Epithelial cell of proximal tubule (primary cell): ENCODE results near the gene KRTAP12-4. TPM values are rescaled to one million over a fixed set of nuclear protein-coding genes. Genes with fewer than 3 reads are reported as not detected.
"Not testable (repeated sequence)": the region's sequence is repeated elsewhere in the genome, so short reads cannot be mapped to it uniquely, and the experiment has no call there.

ENCODE experiments used
- DNase-seq: peaks from one replicate; pipeline ENCODE4 v3.0.0-alpha.2; 2011; ENCODE audit warnings: low read depth
- H3K4me3 ChIP-seq: 2 replicates; pipeline ENCODE4 v1.5.1; 2011; ENCODE audit warnings: low read depth, mild to moderate bottlenecking, low read length
- total RNA-seq: library from RNA; depleted of rRNA; stranded (reverse); fragments of >200 nt; gene quantifications from 2 replicates; pipeline ENCODE4 v1.2.3, GENCODE V29; 2015
- TF ChIP-seq, protein P1 (sequence below): conservative IDR thresholded peaks from 2 replicates; pipeline ENCODE4 v1.5.1; 2012; ENCODE audit warnings: low read depth, mild to moderate bottlenecking, low read length

Gene KRTAP12-4
- total RNA-seq, 1 donor from 2014 or later, result not detected

DNA sequence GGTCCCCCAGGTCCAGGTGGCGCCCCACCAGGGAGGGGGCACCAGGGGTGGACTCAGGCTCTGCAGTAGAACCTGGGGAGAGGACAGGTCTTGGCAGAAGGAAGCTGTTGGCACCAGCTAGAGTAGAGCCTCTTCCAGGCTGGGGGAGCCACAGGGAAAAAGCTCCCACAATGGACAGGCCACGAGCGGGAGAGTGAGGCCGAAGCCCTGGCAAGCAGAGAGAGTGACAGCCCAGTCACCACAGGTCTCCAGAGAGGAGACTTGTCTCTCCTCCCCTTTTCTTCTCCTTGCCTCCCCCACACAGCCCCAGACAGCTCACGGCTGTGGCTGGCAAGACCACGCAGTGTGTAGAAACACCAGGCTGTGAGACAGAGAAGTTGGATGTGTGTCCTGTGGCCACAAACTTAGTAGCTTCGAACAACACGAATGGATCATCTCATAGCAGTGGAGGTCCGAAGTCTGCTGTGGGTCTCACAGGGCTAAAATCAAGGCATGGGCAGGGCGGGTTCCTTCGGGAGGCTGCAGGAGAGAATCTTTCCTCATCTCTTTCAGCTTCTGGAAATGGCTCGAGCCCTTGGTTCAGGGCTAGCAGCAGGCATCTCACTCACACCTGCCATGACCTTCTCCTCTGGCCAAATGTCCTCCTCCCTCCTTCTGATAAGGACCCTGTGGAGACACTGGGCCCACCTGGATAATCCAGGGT is 3.3 kb downstream of the KRTAP12-4 start:
- no peak overlapping the region for H3K4me3 ChIP-seq
- no peak for DNase-seq
- TF ChIP-seq, protein P1, sequence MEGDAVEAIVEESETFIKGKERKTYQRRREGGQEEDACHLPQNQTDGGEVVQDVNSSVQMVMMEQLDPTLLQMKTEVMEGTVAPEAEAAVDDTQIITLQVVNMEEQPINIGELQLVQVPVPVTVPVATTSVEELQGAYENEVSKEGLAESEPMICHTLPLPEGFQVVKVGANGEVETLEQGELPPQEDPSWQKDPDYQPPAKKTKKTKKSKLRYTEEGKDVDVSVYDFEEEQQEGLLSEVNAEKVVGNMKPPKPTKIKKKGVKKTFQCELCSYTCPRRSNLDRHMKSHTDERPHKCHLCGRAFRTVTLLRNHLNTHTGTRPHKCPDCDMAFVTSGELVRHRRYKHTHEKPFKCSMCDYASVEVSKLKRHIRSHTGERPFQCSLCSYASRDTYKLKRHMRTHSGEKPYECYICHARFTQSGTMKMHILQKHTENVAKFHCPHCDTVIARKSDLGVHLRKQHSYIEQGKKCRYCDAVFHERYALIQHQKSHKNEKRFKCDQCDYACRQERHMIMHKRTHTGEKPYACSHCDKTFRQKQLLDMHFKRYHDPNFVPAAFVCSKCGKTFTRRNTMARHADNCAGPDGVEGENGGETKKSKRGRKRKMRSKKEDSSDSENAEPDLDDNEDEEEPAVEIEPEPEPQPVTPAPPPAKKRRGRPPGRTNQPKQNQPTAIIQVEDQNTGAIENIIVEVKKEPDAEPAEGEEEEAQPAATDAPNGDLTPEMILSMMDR, result no peak

DNA sequence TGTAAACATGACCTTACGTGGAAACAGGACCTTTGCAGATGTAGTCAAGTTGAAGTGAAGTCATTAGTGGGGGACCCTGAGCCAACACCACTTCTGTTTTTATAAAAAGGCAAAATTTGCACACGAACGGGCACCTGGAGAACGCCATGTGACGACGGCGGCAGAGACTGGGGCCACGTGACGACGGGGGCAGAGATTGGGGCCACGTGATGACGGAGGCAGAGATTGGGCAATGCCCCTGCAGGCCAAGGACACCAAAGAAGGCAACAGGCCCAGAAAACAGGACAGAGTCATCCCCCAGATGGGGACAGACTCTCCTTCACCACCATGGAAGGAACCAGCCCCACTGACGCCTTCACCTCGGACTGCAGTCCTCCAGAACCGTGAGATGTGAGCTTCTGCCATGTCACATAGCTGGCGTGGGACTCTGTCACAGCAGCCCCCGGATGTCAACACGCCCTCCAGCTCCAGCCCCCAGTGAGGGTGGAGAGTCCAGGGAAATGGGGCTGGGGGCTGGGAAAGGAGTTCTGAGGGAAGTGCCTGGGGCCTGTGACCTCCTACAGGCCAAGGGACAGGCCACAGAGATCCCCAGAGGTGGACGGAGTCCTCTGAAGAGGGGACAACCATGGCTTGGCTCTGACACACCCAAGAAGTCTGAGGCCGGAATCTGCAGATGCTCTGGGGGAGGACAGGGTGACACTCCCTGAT is 4.0 kb downstream of the KRTAP12-4 start:
- H3K4me3 ChIP-seq, result no peak overlapping the region
- no peak for DNase-seq
- TF ChIP-seq, protein P1, result no peak

DNA sequence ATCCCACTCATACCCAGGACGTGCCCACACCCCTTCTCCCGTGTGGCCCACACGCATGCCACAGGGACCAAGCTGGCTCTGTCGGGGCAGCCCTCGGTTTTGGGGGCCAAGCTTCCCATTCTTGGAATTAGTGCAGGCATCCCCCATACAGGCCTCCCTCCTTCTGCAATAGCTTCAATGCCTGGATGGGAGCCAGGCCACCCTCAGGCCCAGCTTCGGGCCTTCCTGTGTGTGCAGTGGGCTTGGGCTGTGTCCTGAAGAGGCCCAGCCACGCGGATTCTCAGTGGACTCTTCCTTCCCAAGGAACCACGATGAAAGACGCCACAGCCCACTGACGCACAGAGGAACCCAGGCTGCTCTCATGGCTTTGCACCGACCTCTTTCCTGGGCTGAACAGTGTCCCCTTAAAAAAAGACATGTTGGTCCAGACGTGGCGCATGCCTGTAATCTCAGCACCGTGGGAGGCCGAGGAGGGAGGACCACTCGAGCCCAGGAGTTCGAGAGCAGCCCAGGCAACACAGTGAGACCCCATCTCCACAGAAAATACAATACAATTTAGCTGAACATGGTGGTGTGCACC is 4.8 kb downstream of the KRTAP12-4 start:
- DNase-seq, result no peak
- no peak overlapping the region for H3K4me3 ChIP-seq
- TF ChIP-seq, protein P1, result no peak

DNA sequence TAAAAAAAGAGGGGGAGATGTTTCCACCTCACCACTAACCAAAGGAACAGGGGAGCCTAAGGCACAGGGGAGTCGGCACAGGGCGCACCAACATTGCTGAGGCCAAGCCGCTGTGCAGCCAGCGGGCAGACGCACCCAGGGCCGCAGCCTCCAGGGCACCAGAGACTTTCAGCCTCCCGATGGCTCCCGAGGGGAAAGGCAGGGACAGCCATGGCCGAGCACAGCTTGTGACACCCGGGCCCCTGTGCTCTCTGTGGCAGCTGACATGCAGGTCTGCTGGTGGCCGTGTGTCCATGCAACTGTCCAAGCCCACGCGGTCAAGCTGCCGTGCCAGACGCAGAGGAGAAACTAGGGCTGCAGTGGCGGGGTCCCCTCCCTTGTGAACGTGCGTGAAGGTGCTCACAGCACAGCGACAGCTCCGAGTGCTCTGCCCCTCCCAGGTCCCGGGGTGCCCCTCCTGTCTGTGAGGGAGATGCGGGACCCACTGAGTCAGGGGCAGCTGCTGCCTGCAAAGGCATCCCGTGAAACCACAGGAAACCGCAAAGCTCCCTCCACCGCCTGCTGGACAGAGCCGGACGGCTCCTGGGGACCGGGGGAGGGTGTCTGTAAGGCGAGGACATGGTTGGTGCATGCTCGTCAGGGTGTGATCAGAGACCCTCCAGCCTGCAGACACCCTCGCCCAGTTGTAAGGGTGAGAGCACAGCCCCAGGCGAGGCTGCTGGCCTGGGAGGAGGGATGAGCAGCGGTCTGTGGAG is 5.7 kb downstream of the KRTAP12-4 start:
- TF ChIP-seq, protein P1, result no peak
- no peak overlapping the region for H3K4me3 ChIP-seq
- DNase-seq, result no peak

DNA sequence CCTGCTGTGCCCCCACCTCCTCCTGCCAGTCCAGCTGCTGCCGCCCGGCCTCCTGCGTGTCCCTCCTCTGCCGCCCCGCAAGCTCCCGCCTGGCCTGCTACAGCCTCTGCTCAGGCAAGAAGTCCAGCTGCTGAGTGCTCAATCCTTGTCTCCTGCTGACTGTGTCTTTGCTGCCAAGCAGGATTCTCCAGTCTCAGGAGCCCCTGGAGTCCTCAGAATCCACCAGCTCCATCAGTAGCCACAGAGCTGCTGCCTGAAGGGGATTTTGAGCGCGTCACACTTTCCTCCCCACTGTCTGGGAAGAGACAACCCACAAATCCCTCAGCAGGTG is 7.3 kb downstream of the KRTAP12-4 start:
- H3K4me3 ChIP-seq, result no peak overlapping the region
- TF ChIP-seq, protein P1, result no peak
- DNase-seq, result no peak

DNA sequence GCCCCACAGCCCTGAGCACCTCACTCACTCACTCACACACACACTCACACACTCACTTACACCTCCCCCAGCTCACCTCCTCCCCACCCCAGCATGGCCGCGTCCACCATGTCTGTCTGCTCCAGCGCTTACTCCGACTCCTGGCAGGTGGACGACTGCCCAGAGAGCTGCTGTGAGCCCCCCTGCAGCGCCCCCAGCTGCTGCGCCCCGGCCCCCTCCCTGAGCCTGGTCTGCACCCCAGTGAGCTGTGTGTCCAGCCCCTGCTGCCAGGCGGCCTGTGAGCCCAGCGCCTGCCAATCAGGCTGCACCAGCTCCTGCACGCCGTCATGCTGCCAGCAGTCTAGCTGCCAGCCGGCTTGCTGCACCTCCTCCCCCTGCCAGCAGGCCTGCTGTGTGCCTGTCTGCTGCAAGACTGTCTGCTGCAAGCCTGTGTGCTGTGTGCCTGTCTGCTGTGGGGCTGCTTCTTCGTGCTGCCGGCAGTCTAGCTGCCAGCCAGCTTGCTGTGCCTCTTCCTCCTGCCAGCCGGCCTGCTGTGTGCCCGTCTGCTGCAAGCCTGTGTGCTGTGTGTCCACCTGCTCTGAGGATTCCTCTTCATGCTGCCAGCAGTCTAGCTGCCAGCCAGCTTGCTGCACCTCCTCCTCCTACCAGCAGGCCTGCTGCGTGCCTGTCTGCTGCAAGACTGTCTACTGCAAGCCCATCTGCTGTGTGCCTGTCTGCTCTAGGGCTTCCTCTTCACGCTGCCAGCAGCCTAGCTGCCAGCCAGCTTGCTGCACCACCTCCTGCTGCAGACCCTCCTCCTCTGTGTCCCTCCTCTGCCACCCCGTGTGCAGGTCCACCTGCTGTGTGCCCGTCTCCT is 7.9 kb downstream of the KRTAP12-4 start, which contains the start of gene KRTAP10-11:
TSS of gene KRTAP10-11 (plus strand) at position 49 of the 856 bp plus-strand sequence. CDS start at position 94, 45 bp downstream.
- not testable (repeated sequence) for DNase-seq, H3K4me3 ChIP-seq
